Fibroblast of villous mesenchyme (primary cell): ENCODE results near the gene UTP25. TPM values are rescaled to one million over a fixed set of nuclear protein-coding genes. Genes with fewer than 3 reads are reported as not detected.

Experiments used
- DNase-seq: peaks from one replicate; pipeline ENCODE4 v3.0.0-alpha.2; 2010; ENCODE audit warnings: low read depth
- H3K4me3 ChIP-seq: 2 replicates; pipeline ENCODE4 v1.5.1; 2011; ENCODE audit warnings: low read depth, mild to moderate bottlenecking, low read length
- total RNA-seq: library from RNA; depleted of rRNA; stranded (reverse); fragments of >200 nt; gene quantifications from 2 replicates; pipeline ENCODE4 v1.2.3, GENCODE V29; 2012
- TF ChIP-seq, protein P1 (sequence below): IDR thresholded peaks from 2 replicates; pipeline ENCODE4 v1.5.1; 2012; ENCODE audit warnings: low read depth, mild to moderate bottlenecking, low read length; ENCODE audit not compliant: insufficient read depth

Gene UTP25
- total RNA-seq, 1 donor: 12.1 TPM

DNA sequence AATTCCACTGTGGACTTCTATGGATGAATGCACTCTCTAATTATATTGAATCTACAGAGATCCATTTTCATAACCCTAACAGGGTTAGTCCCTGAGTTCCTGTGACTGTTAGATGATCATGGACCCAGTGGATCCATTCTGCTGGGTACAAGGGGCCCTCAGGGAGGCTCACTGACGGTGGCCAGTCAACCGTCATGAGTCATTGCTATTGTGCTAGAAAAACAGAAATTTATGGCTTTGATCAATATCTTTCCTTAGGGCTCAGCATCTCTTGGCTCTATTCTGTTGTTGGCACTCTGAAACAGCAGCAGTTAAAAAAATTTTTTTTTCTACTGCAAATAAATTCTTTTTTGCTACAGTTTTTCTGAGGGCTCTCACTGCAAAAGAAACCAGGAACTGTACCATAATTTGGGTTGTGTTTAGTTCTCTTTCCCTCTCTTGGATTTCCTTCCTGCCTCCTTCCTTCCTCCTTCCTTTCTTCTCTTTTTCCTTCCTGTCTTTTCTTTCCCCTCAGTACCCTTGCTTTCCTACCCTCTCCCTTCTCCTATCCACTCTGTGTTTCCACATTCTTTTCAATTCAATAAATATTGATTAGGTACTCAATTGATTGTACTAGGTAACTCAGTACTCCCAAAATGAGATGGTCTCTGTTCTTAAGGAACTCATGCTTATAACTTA is 49.5 kb downstream of the UTP25 start:
- DNase-seq: no peak
- no peak overlapping the region for H3K4me3 ChIP-seq
- TF ChIP-seq, protein P1, sequence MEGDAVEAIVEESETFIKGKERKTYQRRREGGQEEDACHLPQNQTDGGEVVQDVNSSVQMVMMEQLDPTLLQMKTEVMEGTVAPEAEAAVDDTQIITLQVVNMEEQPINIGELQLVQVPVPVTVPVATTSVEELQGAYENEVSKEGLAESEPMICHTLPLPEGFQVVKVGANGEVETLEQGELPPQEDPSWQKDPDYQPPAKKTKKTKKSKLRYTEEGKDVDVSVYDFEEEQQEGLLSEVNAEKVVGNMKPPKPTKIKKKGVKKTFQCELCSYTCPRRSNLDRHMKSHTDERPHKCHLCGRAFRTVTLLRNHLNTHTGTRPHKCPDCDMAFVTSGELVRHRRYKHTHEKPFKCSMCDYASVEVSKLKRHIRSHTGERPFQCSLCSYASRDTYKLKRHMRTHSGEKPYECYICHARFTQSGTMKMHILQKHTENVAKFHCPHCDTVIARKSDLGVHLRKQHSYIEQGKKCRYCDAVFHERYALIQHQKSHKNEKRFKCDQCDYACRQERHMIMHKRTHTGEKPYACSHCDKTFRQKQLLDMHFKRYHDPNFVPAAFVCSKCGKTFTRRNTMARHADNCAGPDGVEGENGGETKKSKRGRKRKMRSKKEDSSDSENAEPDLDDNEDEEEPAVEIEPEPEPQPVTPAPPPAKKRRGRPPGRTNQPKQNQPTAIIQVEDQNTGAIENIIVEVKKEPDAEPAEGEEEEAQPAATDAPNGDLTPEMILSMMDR: no peak

DNA sequence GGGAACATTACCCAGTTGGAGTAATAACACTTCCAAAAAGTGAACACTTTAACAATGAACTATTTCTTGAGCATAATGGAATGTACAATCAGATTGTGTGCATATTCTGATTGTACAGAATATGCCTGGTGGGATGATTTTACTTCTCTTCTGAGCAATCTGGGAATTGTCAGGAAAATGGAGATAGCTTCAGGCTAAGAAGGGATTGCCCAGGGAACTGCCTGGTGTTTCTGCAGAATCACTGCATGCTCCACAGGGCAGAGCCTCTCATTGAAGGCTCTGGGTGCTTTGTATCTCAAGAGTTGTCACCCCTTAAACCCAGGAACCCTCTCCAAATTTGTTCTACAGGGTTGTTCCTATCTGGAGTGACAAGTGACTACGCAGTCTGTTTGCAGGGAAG is 51.2 kb downstream of the UTP25 start:
- no peak for DNase-seq
- TF ChIP-seq, protein P1: no peak
- H3K4me3 ChIP-seq: no peak overlapping the region

DNA sequence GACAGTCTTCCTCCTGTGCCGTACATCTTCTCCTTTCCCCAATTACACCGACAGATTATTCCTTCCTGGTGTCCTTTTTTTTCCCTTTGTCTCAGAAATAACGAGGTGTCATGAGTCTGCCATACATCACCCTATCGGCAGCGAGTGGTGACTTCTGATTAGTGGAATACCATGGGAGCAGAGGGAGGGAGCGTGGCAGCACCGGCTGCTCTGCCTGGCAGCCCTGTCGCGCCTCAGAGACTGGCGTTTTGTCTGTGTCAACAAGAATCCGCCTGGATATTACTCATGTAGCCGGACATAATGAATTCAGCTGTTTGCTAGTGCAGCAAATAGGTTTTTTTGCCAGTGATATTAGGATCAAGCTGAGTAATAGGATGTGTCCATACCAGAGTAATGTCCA is 51.8 kb downstream of the UTP25 start:
- no peak overlapping the region for H3K4me3 ChIP-seq
- DNase-seq: no peak
- TF ChIP-seq, protein P1: no peak

DNA sequence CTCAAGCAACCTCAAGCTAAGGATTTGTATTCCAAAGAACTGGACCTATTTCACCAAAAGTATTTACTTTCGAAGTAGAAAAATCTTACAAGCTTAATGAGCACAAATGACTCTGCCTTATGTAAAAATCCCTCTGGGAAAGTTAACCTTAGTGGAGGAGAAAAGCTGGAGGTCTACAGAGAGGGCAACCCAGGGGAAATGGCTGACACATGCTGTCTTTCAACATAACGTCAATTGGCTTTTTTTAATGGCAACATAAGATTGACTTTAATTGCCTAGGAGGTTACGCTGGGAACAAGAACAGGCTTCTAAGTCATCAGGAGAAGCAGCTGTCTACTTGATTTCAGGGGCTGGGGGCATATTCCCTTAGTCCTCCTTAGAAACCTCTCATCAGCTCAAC is 52.3 kb downstream of the UTP25 start:
- H3K4me3 ChIP-seq: no peak overlapping the region
- TF ChIP-seq, protein P1: no peak
- no peak for DNase-seq

DNA sequence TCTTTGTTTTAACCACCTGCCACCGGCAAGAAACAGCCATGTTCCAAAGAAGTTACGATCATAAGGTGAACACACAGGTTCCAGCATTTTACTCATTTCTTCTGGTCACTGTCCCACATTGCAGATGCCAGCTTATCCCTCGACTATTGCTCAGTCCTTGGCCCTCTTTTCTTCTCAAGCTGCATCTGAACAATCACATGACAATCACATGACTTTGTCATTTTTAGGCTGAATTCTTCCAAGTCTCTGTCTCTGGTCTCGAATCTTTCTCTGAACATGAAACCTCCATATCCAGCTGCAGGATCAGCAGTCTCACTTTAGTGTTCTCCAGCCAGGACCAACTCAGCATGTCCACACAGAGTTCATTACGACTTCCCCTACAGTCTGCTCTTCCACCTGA is 53.8 kb downstream of the UTP25 start:
- no peak overlapping the region for H3K4me3 ChIP-seq
- no peak for DNase-seq
- TF ChIP-seq, protein P1: no peak

DNA sequence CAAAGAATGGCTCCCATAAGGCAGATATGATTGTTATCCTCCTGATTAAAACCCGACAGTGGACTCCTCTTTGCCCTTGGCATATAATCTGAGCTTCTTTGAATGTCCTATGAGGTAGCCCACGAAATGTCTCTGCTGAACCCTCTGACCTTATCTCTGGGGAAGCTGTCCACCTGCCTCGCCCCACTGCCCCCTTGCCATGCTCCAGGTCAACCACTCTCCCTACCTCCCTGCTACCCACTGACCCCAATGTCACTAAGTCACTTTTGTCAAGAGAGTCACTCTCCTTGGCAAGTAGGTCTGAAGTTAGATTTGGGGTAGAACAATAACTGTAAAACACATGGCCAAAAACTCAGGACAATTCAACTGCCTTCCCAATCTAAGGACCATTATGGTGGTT is 54.5 kb downstream of the UTP25 start:
- TF ChIP-seq, protein P1: no peak
- no peak for DNase-seq
- no peak overlapping the region for H3K4me3 ChIP-seq

DNA sequence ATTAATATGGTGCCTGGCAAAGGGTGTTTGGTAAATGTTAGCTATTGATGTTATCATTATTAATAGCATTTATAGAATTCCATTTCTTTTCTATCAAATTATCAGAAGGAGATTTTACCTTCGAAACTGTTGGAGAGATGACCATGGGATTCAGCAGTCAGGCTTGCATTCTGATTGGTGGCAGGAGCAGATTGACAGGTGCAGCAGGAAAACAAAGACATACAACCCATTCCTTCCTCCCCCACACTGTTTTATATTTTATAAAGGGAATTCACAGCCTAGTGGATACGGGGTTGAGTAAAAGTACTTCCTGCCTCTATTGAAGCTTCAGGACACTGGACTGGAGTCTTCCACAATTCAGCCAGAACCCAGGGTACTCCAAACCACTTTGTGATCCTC is 55.2 kb downstream of the UTP25 start:
- H3K4me3 ChIP-seq: no peak overlapping the region
- TF ChIP-seq, protein P1: no peak
- no peak for DNase-seq
